ENCODE results near the gene SH3RF1.

DNA sequence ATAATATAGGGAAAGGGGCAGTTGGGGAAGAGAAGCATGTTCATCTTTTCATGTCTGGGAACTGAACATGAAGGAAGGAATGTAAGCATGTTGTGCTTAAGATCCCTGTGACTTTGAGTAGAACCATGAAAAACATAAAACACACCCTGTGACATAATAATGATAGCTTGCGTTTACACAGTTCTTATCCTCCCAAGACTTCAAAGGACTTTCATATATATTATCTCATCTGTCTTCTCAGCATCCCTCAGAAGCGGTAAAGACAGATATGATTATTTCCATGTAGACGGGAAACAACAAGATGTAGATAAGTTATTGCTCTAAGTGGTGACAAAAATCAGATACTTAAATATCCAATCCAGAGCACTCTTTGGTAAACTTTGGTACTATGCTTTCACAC is 3.3 kb upstream of the SH3RF1 start:
- TF ChIP-seq POLR2A (IDR thresholded peaks at IDR 0.05) (no peak), POLR2AphosphoS5 (IDR thresholded peaks at IDR 0.05) (no peak)

Data from prostate gland (tissue), 1 donor.